Mesenteric fat pad (tissue), 1 donor: Measurements from ENCODE around the gene NIPAL1. TPM values are rescaled to one million over a fixed set of nuclear protein-coding genes. Genes with fewer than 3 reads are reported as not detected.
"Not testable (repeated sequence)": the region's sequence is repeated elsewhere in the genome, so short reads cannot be mapped to it uniquely, and the experiment has no call there.

ENCODE experiments used
- DNase-seq: peaks from one replicate; pipeline ENCODE4 v3.0.0-alpha.2; 2020; ENCODE audit warnings: low spot score
- long read RNA-seq: library from polyadenylated mRNA; unstranded; transcript quantifications from one replicate; pipeline ENCODE4 v2.0.0, GENCODE V29; 2020
- total RNA-seq: library from RNA; stranded (reverse); fragmentation: NEBNext Ultra II Directional; extraction: Animal tissue kit (Norgen Biotek cat#: 25700); gene quantifications from one replicate; pipeline ENCODE4 v1.2.1, GENCODE V29; 2021
- donor health status: DM: yes; HTN: yes; CAD: no.

Gene NIPAL1
- total RNA-seq: 0.51 TPM
- long read RNA-seq: 0 reads

DNA sequence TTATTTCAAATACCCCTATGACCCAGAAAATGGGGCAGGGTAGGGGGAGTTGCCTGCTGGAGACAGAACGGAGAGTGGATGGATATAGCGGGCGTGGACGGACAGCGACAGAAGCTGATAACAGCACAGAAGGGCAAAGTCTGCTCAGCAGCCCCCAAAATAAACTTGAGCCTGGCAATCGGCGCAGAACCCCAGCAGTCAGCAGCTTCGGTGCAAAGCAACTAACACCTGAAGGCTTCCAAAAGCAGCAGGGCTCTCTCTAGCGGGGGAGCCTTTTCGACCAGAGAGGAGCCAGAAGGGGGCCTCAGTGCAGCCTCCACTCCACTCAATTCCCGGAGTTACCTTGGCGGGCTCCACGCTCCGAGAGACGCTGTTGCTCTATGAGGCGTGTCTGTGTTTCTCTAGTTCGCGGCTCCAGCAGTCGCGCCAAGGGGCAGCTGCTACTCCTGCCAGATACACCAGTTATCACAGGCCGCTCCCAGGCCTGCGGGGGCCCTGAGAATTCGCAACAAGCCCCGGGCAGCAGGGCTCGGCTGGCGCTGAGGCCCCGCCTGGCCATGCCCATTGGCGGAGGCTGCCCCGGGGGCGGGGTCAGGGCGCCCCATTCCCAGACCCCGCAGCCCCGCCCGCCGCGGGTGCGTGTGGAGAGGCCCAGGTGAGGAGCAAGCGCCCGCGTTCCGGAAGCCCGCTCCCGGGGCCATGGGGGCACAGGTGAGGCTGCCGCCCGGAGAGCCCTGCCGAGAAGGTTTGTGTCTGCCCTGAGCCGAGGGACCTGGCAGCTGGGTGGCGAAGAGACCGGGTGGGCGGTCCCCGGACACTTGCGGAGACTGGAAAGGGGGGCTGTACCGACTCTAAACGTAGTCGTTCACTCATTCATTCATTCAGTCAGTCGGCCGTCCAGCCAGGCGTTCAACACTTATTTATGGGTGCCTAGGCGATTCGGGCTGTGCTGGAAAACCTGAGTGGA is at the start of gene NIPAL1, which contains the start of gene CNGA1:
NIPAL1 (plus strand) TSS at position 632 of the 967 bp plus-strand sequence; CDS start at position 700, 68 bp downstream.
CNGA1 (minus strand) TSS at position 541 of the 967 bp plus-strand sequence. CDS start 63,992 bp downstream, outside the sequence.
- DNase-seq: peak; percentile 90

DNA sequence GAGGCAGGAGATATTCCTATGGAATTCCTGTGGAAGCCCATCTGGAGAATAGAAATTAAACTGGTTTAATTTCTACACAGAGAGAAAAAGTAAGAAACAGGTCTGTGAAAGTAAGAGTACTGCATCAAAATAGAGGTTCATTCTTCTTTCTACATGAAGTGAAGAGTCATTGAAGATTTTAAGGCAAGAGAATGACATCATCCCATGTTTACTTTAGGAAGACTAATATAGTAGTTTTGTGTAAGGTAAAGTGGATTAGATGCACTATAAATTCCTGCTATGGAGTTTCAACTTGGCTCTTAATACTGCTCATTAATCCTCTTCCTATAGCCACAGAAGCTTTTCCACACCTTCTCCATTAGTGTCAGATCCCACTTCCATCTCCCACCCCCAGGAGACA is 47.7 kb upstream of the NIPAL1 start:
- no peak for DNase-seq

DNA sequence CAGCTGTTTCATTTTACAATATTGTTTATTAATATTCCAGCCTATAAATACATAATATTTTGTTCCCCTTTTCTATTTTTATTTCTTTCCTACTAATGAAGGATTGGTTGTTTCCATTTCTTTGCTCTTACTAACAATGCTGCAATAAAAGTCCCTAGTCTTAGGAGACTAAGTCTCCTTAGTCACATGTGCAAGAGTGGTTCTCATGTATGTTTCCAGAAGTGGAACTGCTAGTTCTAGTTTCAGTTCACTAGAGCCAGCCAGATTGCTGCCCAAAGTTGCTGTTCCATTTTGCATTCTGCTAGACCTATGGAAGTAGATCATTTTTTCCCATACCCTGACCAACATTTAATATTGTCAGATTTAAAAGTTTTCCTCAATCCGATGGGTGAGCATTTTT is 44.4 kb upstream of the NIPAL1 start:
- no peak for DNase-seq

DNA sequence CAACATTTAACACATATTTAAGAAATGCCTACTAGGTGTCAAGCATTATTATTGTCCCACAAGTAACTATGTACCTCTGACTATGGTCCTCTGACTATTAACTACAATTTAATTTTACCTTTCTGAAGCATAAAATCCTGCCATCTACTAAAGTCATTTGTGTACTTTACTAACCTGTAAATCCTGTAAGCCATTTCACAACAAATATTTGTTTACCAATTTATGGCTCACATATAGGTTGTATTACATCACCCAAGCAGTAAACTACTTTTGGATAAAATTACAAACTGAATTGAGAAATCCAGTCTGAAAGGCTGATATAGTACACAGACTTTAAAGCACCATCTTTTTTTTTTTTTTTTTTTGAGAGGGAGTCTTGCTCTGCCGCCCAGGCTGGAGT is 43.9 kb upstream of the NIPAL1 start:
- DNase-seq: no peak

DNA sequence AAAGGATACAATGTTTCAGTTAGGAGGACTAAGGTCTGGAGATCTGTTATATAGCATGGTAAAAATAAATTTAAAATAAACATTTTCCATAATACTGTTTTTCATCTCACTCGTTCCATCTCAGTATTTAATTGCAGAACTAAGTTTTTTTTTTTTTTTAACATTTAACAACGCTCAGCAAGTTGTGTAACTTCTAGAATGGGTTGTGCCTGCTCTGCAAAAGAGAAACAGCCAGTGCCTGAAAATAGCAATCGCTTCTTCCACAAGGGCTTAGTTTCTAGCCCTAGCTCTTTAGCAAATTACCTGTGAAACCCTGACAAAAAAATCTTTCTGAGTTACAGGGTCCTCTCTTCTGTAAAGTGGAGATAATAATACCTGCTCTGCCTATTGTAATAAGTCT is 42.0 kb upstream of the NIPAL1 start:
- DNase-seq: no peak

DNA sequence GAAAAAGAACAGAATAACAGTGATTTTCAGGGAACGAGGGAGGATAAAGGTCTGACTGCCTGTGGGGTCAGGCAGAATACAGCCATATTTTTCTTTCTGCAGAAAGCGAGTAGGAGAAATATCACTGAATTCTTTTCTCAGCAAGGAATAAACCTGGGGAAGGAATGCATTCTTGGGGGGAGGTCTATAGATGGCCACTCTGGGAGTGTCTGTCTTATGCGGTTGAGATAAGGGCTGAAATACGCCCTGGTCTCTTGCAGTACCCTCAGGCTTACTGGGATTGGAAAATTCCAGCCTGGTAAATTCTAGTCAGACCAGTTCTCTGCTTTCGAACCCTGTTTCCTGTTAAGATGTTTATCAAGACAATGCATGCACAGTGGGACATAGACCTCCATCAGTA is 26.4 kb upstream of the NIPAL1 start:
- no peak for DNase-seq

DNA sequence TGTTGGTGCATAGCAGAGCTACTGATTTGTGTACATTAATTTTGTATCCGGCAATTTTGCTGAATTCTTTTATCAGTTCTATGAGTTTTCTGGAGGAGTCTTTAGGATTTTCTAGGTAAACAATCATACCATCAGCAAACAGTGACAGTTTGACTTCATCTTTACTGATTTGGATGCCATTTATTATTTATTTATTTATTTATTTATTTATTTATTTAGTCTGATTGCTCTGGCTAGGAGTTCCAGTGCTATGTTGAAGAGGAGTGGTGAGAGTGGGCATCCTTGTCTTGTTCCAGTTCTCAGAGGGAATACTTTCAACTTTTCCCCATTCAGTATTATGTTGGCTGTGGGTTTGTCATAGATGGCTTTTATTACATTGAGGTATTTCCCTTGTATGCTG is 24.1 kb upstream of the NIPAL1 start:
- DNase-seq: not testable (repeated sequence)

DNA sequence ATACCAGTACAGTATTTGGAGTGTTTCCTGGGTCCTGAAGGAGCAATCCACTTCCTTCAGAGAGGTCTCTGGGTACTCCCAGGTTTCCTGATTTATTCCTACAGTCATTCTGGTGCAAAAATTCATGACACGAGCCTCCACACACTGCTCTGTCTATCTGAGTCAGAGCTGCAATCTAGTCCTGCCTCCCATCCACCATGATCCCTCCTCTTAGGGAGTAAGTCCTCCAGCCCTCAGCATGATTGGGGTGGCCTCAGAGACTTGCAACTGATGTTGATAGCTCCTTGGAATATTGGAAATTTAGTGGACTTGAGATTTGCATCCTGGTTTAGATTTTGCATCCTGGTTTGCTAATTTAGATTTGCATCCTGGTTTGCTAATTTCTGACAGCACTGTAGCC is 20.6 kb upstream of the NIPAL1 start:
- no peak for DNase-seq

DNA sequence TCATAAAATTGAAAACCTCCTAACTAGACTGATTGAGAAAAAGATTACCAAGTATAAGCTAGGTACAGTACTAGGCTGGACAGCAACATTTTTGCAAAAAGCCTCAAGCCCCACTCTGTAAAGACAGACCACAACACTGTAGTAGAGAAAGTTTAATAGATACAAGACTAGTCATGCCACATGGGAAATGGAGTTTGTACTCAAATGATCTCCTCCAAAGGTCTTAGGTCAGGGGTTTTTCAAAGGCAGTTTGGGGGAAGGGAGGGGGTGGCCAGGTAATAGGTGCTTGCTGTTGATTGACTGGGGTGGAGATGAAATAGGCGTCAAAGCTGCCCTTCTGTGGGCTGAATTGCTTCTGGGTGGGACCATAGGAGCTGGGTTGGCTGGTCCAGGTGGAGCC is 14.3 kb upstream of the NIPAL1 start:
- no peak for DNase-seq

DNA sequence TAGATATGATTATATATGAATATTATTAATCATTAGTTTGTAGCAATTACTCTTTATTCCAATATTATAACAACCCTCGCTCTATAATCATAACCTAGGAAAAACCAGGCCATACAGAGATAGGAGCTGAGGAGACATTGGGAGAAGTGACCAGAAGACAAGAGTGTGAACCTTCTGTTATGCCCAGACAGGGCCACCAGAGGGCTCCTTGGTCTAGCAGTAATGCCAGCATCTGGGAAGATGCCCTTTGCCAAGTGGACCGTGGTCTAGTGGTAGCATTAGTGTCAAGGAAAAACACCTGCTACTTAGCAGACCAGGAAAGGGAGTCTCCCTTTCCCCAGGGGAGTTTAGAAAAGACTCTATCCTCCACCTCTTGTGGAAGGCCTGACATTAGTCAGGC is 13.0 kb upstream of the NIPAL1 start:
- not testable (repeated sequence) for DNase-seq

DNA sequence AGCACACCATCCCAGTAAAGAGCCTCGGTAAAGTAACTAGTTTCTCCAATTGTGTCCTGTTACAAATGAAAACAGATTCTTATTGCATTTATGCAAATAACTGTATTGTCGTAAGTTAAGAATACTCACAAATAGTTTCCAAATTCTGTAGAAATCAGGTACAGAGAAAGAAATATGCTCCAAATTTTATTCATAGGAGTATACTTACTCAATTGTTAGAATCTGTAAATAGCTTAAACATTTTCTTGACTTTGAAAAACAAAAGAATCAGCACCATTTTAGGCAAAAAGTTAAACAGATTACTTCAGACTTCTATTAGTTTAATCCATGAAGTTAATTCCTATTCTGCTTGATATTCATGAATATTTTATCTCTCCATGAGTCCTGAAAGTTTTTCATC is 10.8 kb upstream of the NIPAL1 start:
- no peak for DNase-seq

DNA sequence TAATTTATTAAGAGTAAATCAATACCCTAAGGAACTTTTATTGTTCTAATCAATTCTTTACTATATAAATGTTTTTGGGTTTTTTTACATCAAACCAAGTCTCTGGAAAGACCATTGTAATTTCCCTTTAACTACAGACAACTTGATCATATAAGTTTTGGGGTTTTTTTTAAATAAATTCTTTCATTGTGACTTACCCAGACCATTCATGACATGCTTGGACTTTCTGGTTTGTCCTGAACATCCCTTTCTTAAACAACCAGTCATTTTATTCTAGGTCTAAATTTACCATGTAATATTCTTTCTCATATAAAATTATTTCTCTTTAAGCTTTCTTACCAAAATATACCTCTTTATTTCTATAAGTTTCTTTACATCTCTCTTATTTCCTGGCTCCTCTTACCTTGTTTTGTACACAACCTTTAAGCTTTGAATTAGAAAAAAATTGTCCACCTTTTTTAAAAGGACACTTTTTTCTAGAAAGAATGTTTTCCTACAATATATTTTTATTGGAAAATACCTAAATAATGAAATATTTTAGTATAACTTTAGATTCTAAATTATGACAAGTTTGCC is 8.5 kb upstream of the NIPAL1 start:
- DNase-seq: no peak

DNA sequence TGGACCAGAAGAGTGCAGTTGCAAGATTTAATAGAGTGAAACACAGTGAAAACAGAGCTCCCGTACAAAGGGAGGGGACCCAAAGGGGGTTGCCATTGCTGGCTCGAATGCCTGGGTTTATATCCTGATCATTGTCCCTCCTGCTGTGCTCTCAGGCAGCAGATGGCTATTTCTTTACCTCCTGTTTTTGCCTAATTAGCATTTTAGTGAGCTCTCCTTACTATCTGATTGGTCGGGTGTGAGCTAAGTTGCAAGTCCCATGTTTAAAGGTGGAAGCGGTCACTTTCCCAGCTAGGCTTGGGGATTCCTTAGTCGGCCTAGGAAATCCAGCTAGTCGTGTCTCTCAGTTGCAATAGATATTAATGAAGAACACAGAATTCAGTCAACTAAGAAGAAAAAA is 5.7 kb upstream of the NIPAL1 start:
- DNase-seq: not testable (repeated sequence)

DNA sequence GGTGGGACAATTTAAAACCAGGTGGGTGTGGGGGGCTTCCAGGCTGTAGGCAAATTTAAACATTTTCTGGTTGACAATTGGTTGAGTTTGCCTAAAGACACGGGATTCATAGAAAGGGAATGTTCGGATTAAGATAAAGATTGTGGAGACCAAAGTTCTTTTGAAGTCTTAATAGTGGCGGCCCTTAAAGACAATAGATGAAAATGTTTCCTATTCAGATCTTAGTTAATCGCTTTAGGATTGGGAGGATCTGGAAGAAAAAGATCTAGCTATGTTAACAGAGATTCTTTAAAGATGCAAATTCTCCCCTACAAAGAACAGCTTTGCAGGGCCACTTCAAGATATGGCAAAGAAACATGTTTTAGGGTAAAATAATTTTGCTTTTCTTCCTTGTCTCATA is 4.8 kb upstream of the NIPAL1 start:
- no peak for DNase-seq

DNA sequence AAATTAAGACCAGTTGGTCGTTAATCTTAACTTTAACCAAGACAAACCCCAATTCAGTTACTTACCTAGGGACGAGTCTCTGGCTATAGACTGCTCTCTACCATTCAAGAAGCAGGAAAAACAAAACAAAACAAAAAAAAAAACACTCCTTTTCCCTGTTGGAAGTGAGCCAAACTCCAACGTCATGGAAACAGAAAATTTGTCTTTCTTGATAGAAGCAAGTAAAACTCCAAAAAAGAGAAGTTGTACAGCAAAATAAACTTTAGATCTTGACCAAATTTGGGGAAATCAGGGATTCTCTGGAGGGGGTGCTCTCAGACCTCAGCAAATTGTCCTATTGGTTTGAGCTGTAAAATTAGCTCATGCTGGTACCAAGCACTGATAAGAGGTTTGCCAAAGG is 3.7 kb upstream of the NIPAL1 start:
- DNase-seq: no peak

DNA sequence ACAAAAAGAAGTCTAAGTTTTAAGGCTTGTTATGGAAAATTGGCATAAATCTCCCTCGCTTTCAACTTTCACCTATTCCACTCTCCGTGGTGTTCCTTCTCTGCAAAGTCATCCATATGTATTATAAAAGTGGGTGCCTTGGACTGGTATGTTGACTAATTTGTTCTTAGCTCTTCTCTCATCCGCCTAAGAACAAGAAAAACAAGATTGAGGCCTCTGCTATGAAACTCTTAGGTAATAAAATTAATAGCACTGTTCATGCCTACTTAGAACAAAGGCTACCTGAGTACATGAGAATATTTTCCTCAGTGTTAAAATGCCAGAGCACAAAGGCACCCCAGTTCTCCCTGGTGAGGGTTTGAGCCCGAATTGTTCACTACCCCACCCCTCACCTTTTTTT is 1.4 kb upstream of the NIPAL1 start:
- no peak for DNase-seq

DNA sequence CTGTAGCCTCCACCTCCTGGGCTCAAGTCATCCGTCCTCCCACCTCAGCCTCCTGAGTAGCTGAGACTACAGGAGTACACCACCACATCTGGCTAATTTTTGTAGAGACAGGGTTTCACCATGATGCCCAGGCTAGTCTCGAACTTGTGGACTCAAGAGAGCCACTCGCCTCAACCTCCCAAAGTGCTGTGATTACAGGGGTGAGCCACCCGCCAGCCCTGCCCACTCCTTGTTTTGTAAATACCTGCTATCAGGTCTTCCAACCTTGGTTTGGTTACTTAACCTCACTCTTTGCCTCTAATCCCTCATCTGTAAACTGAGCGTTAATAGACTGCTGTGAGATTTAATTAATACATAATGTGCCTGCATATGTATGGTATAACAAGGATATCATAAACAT is 894 bp upstream of the NIPAL1 start:
- no peak for DNase-seq

DNA sequence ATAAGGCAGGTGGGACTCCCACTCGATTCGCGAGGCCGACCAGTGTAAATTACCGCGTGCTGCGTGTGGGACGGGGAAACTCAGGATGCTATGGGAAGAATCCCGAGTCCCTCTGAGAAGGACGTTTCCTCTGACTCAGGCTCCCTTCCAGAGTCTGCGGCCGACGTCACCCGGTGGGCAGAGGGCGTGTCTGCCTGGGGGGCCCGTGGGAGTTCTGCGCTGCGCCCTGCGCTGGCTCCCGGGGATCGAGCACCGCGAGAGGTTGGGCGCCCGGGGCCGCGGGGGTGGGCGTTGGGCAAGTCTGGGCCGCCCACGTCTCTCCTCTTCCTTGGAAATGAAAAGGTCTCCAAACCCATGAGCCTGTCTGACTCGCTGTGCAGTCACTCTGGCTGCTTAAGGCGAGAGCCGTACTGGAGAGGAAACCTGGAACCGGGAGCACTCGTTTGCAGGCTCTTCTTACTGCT is 568 bp downstream of the NIPAL1 start:
- no peak for DNase-seq

DNA sequence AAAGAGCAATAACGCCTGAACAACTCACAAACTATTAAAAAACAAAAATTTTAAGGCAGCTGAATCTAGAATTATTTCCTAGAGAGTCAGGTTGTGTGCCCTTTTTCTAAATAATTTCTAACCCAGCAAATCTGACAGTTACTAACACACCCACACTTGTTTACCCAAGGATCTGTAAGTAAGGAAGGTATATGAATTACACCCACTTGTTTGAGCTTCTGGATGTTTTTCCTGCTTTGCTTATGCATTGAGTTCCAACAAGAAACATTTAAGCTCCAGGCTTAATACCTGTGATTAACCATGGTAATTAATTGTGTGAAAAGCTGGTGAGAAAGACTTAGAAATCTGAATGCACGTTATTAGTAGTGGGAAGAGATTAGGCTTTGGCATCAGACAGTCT is 1.5 kb downstream of the NIPAL1 start:
- DNase-seq: no peak

DNA sequence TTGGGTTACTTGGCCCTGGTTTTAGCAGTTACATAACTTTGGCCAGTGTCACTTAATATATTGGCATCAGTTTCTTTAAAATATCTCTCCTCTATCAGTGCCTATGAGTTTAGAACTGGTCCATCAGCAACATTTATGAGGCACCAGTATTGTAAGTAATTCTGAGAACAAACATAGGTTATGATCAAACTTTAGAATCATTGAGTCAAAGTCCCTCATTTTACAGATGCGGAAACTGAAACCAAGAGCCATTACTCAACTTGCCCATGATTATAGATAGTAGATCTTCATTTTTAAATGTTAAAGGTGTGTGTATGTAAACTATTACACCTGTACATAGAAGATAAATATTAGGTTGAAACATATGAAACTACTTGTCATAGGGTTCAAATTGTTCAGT is 4.5 kb downstream of the NIPAL1 start:
- DNase-seq: no peak

DNA sequence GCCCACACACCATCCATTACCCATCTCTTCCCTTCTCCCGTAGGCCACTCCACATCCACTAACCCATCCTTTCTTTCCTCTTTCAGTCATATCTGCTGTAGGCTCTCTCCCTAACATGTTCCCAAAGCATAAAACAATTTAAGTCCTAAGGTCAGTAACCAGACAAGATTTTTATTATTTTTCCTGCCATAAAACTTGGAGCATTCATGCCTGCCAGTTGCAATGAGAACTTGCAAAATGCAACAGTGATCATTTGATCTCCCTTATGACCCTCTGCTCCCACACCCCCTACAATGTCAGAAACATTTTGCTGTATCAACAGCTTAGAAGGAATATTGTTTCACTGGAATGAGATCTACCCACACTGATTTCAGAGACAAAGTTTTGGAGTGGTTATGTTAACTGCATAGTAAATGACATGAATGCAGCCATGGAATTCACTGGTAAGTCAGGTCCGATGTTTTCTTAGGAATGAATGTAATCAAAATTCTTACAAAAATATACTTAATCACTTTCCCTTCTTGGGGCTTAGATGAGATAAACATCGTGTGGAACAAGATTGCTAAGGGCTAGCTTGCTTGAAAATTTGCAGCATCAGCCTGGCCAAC is 5.7 kb downstream of the NIPAL1 start:
- no peak for DNase-seq

DNA sequence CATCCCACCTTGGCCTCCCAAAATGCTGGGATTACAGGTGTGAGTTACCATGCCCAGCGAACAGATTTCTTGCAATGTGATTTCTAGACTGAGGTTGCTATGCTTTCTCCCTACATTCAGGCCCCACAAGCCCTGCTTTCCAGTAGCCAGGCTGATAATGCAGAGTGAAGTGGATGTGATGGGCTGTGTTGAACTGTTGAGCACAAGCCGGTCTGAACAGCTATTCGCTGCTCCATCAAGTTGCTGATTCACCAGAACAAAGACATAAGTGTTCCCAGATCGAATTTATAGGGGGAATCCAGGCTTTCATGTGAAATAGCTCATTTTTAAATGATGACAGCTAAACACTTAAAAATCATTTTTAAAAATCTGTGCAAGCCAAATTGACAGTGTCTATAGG is 8.0 kb downstream of the NIPAL1 start:
- DNase-seq: no peak
